ENCODE data around the gene LRRC15. TPM values are rescaled to one million over a fixed set of nuclear protein-coding genes. Genes with fewer than 3 reads are reported as not detected.
A peak's percentile ranks its signal among the peaks of the same experiment; 100 is the strongest.

The LRRC15 gene
- total and polyA plus RNA-seq, 2 experiments from 2014 or later = 0.05 to 0.14 TPM

GRCh38 chr3:194313560-194314387, 55.8 kb downstream of the LRRC15 start:
- peaks cover 16% of the 10 kb centered on the region for H3K9me3 Mint-ChIP-seq
- peaks cover 15% of the 10 kb centered on the region for H3K36me3 Mint-ChIP-seq (ENCODE audit: low read depth)
- Histone ChIP-seq H3K4me2 (no peak overlapping the region), H3K27me3 (ENCODE audit: insufficient read depth) (peaks cover 25% of the 10 kb centered on the region), H3K9me2 (ENCODE audit: insufficient read depth) (0 out of 2 replicates have a peak, but pooled peaks cover 7% of the 10 kb centered on the region), H3K36me3 (ENCODE audit: insufficient read depth) (no peaks in the 10 kb centered on the region; the same call in 1 of the 2 replicates), H3K27ac (ENCODE audit: low read depth) (no peak overlapping the region), H4K20me1 (replicated peaks; ENCODE audit: insufficient read depth) (no peaks in the 10 kb centered on the region), H3F3A (replicated peaks; ENCODE audit: low read depth) (peaks cover 7% of the 10 kb centered on the region; the same call in 1 of the 2 replicates), H3K4me3 (no peak overlapping the region), H3K4me1 (ENCODE audit: insufficient read depth) (peaks cover 23% of the 10 kb centered on the region), H3K79me2 (replicated peaks; ENCODE audit: insufficient read depth) (no peaks in the 10 kb centered on the region), H2AFZ (no peak overlapping the region)
- H3K4me1 Mint-ChIP-seq = peaks cover 31% of the 10 kb centered on the region
- ATAC-seq (peak; percentile 26), DNase-seq (ENCODE audit: low spot score) (peak; percentile 64)
- H3K27ac Mint-ChIP-seq = no peak overlapping the region
- H3K4me3 Mint-ChIP-seq = no peak overlapping the region
- TF ChIP-seq ZNF114 (CRISPR knock-in tag; IDR thresholded peaks at IDR 0.05) (no peak), CTCF (conservative IDR thresholded peaks at IDR 0.05; ENCODE audit: low read depth in 2 of 2) (peak in 1 of 2 experiments; percentile 29; a peak in 2 of 4 replicates)
- peaks cover 30% of the 10 kb centered on the region for H3K27me3 Mint-ChIP-seq (ENCODE audit: insufficient read depth, low read depth, poor library complexity)

- Histone ChIP-seq H2AFZ (peak overlapping the region; percentile 76), H3K4me3 (no peak overlapping the region), H3K79me2 (replicated peaks; ENCODE audit: insufficient read depth) (no peaks in the 10 kb centered on the region), H3K4me1 (ENCODE audit: insufficient read depth) (peaks cover 24% of the 10 kb centered on the region), H3F3A (replicated peaks; ENCODE audit: low read depth) (peaks cover 4% of the 10 kb centered on the region; the same call in 1 of the 2 replicates), H3K9me2 (ENCODE audit: insufficient read depth) (0 out of 2 replicates have a peak, but pooled peaks cover 3% of the 10 kb centered on the region), H3K4me2 (no peak overlapping the region), H3K27ac (ENCODE audit: low read depth) (no peak overlapping the region), H3K36me3 (ENCODE audit: insufficient read depth) (no peaks in the 10 kb centered on the region), H3K27me3 (ENCODE audit: insufficient read depth) (peaks cover 25% of the 10 kb centered on the region), H4K20me1 (replicated peaks; ENCODE audit: insufficient read depth) (no peaks in the 10 kb centered on the region)
- DNase-seq (ENCODE audit: low spot score) (peak; percentile 42), ATAC-seq (peak; percentile 4)
- Mint-ChIP-seq H3K27ac (no peak overlapping the region), H3K27me3 (ENCODE audit: insufficient read depth, low read depth, poor library complexity) (peaks cover 31% of the 10 kb centered on the region), H3K9me3 (peaks cover 7% of the 10 kb centered on the region), H3K36me3 (ENCODE audit: low read depth) (peaks cover 6% of the 10 kb centered on the region), H3K4me3 (no peak overlapping the region), H3K4me1 (peaks cover 34% of the 10 kb centered on the region)
- no peak for TF ChIP-seq ETS1 (IDR thresholded peaks at IDR 0.05)
- TF ChIP-seq CTCF (conservative IDR thresholded peaks at IDR 0.05; ENCODE audit: low read depth in 2 of 2) = no peak
- no peak for TF ChIP-seq ZNF331 (CRISPR knock-in tag; IDR thresholded peaks at IDR 0.05; ENCODE audit: low read depth)
- no peak for TF ChIP-seq CREB1 (CRISPR knock-in tag; IDR thresholded peaks at IDR 0.05; ENCODE audit: low read depth)
- no peak for TF ChIP-seq EZH2 (IDR thresholded peaks at IDR 0.05; ENCODE audit: low read depth, unreplicated experiment)
- no peak for TF ChIP-seq ZNF114 (CRISPR knock-in tag; IDR thresholded peaks at IDR 0.05)
- TF ChIP-seq POLR2AphosphoS5 (IDR thresholded peaks at IDR 0.05; ENCODE audit: low read depth) = no peak
- TF ChIP-seq NANOG (IDR thresholded peaks at IDR 0.05; ENCODE audit: borderline replicate concordance) = no peak
- TF ChIP-seq JUNB (IDR thresholded peaks at IDR 0.05; ENCODE audit: unreplicated experiment) = no peak
These were observed 56.7 kb downstream of the LRRC15 start for GRCh38 chr3:194312743-194313281.
